Panc1 (cell line): ENCODE results near the gene IGFBP1.

ENCODE experiments used
- POLR2AphosphoS5 ChIP-seq: IDR thresholded peaks from 2 replicates; pipeline ENCODE4 v1.6.1; 2012; ENCODE audit warnings: mild to moderate bottlenecking, low read depth, low read length, moderate library complexity
- TF ChIP-seq, protein P1 (sequence below): fragments of 450-650 bp; IDR thresholded peaks from 2 replicates; pipeline ENCODE4 v1.5.1; 2017; ENCODE audit warnings: mild to moderate bottlenecking

GRCh38 chr7:45886931-45887667 is 1.2 kb upstream of the IGFBP1 start:
- TF ChIP-seq, protein P1, sequence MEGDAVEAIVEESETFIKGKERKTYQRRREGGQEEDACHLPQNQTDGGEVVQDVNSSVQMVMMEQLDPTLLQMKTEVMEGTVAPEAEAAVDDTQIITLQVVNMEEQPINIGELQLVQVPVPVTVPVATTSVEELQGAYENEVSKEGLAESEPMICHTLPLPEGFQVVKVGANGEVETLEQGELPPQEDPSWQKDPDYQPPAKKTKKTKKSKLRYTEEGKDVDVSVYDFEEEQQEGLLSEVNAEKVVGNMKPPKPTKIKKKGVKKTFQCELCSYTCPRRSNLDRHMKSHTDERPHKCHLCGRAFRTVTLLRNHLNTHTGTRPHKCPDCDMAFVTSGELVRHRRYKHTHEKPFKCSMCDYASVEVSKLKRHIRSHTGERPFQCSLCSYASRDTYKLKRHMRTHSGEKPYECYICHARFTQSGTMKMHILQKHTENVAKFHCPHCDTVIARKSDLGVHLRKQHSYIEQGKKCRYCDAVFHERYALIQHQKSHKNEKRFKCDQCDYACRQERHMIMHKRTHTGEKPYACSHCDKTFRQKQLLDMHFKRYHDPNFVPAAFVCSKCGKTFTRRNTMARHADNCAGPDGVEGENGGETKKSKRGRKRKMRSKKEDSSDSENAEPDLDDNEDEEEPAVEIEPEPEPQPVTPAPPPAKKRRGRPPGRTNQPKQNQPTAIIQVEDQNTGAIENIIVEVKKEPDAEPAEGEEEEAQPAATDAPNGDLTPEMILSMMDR, result no peak
- no peak for TF ChIP-seq POLR2AphosphoS5
